CD4-positive, alpha-beta T cell treated with Interleukin-6 for 4 hours (primary cell): ENCODE data around the gene RANBP9.

ENCODE experiments used
- DNase-seq: peaks from one replicate; pipeline ENCODE4 v3.0.0-alpha.2; 2020; ENCODE audit warnings: mixed read lengths

Gene RANBP9

DNA sequence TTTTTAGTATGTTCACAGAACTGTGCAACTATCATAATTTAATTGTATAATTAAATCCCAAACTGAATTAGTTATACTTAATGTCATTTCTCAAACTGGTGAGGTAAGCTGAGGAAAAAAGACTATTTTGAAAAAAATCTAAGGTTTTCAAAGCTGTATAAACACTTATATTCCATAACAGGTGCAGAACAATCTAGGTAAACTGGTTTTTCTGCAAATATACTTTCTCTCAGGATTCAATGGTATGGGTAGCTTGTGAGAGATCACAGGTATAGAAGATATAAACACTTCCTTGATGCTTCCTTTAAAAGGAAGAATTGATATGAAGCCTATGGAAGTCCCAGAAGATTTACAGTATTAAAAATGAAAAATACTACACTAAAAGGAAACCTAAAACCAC is 62.8 kb downstream of the RANBP9 start:
- DNase-seq, result no peak

DNA sequence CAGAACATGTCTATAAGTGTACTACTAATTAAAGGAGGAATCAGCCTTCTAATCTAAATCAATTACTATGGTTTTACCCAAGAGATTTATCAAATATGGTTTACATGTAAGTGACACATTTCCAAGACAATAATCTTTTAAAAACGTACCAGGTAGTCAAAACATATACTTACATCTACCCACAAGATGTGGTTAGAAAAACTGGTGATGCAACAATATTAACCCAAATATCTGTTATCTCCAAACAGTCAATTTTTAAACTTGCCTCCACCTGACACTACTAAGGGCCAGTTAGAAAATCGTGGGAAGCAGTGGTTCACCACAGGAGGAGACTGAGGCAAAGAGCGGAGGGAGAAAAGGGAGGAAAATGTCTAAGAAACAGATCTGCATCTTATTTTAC is 68.5 kb downstream of the RANBP9 start:
- no peak for DNase-seq

DNA sequence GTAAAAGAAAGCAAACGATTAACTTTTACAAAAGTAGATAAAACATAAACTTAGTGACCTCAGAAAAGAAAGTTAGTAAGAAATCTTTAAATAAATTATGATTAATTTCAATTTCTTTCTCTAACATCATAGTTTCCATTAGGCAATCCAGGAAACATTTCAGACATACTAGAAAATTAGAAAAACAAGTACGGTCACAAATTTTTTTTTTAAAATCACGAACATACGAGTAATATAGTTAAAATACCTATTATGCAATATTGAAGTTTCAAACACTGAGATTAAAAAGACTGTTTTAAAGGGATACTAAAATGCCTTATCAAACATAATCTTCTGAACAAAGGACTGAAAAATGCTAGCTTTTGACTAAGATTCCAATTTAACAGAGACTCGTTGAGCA is 70.3 kb downstream of the RANBP9 start:
- DNase-seq, result no peak

DNA sequence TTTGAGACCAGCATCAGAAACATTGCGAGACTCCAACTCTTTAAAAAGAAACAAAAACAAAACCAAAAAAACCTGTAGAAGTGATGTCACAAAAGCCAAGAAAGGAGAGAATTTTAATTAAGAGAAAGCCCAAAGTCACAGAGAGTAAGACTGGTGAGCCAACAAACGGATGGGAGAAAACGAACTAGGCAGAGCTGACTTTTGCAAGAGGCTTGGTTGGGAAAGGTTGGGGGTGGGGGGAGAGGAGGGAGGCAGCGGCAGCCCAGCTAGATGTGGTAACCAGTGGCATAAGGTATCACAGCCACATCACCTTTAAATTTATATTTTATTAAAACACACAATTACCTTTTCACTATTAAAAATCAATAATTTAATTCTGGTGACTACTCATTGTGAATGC is 73.0 kb downstream of the RANBP9 start:
- no peak for DNase-seq

DNA sequence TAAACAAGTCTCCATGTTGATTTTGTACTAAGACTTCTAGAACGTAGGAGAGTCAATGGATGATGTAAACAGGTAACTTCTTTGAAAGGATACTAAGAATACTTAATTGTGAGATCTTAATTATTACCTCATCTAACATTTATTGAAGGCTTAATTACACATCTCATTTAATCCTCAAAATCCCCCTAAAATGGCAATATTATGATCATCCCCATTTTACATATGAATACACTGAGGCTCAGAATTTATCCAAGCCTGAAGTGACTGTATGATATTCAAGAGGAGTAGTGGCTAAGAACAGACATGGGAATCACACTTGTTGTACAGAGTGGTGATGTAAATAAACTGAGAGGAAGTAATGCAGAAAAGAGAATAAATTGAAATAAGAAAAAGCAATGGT is 73.6 kb downstream of the RANBP9 start:
- DNase-seq, result no peak

DNA sequence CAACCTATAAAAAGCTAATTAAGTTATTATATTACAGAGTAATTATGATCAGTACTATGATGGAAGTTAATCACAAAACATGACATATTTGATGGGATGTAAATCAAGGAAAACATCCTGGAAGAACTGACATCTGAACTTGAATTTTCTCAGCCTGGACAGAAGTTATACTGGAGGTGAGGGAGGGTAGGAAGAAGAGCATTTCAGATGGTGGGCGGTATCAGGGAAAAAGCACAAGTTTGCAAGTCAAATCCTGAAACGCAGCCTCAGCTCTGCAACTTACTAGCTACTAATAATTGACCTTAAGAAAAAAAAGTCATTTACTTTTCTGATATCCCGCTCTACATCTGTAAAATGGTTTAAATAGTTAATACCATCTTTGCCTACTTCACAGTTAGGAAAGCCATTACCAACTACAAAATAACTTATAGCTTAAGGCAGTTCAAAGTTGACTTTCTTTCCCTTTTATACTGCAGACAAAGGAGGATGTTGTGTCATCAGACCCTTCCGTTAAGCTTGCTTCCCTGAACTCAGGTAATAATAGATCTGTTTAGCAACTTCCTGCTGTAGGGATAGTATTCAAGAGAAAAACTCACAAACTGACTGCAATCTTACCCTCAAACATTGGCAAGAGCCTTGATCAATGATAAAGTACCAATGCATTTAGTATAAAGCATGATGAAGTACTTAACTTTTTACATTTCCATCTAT is 75.5 kb downstream of the RANBP9 start:
- no peak for DNase-seq

DNA sequence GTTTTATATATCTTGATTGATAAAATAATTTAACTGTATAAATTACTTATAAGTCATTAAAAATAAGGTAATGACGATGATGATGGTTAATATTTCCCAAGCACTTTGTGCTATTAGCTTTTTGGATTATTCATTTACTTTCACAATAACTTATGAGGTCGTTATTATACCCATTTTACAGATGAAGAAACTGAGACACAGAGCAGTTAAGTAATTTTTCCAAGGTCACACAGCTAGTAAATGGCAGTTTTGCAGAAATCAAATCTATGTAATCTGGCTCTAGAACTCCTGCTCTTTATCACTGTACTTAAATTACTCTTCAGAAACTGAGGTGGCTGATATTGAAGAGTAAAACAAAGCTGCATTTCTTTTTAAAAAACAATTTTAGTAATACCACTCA is 78.3 kb downstream of the RANBP9 start:
- DNase-seq, result no peak

DNA sequence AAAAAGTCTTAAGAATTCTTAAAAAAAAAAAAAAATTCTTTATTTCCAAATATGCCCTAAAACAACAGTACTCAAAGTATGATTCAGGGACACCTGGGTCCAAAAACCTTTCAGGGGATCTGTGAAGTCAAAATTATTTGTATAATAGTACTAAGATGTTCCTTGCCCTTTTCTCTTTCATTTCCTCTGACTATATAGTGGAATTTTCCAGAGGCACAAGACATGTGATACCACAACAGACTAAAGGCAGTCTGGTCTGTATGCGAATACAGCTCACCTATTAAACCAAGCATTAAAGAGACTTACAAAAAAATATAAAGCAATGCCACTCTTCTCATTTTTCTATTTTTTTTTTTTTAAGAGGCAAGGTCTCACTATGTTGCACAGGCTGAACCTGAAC is 81.1 kb downstream of the RANBP9 start:
- DNase-seq, result no peak

DNA sequence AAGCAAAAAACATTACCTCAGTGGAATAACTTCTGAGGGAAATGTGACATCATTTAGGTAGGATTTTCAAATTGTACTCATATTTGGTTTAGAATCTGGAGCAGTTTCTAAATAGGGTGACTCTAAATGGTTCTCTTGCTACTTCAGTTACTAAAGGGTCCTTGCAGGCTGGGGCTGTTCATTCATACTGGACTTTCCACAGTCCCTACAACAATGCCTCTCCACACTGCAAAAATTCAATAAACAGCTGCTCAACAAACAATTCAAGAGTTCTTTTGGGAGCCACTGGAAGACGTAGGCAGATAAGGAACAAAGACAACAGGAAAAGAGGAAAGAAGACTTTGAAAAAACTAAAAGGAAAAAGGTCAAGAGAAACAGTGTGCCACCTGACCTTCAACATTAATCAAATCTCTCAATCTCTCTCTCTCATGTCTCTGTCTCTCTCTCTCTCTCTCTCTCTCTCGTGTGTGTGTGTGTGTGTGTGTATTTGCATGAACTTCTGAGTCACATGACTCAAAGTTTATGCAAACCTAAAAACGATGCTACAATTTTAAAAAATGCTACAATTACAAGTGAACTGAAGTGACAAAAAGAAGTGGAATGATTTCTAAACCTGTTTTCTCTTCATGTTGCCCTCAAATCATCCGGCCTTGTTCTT is 82.0 kb downstream of the RANBP9 start:
- no peak for DNase-seq

DNA sequence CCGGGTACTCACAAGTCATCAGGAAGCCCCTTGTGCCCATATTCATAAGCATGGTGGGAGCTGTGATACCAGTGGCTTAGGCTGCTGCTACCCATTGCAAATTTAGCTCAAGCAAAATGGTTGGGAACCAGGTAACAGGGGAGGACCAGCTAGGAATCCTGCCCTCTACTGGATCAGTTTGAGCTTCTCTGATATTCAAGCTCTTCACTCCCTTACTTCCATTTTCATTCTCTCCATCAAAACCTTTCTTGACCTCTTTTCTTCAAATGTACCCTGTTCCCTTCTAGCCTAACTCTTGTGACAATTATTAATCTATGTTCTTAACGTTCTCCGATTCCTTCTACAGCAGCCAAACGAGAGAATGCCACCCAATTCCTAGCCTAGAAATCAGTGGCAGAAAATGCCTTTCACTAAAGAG is 86.8 kb downstream of the RANBP9 start:
- peak; percentile 30 for DNase-seq

DNA sequence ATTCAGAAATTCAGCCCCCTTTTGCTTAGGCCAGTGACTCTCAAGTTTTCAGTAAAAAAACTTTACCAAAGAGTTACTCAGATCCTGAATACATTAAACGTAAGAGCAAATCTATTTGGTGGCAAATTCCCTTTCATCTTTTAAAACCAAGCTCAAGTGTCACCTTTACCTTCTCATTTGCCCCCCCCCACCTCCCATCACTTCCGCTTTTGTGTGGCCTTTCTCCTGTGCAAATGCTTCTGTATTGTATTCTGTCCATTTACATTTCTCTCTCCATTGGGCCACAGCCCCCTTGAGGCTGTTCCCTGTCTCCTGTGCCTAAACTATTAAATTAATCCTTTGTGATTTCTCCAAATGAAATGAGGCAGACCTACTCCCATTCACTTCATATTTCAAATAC is 94.6 kb downstream of the RANBP9 start:
- DNase-seq, result no peak

DNA sequence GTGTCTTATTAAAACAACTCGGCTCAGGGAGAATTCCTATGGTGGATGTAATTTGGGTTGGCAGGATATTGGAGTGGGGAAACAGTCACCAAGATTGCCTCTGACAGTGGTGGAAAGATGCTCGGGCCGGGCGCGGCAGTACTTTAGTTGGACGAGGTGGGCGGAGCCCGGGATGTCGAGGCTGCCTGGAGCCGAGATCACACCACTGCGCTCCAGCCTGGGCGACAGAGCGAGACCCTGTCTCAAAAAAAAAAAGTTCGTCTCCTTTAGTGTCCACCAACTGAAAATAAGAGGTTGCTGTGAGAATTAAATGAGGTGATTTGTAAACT is 95.9 kb downstream of the RANBP9 start:
- peak; percentile 43 for DNase-seq

DNA sequence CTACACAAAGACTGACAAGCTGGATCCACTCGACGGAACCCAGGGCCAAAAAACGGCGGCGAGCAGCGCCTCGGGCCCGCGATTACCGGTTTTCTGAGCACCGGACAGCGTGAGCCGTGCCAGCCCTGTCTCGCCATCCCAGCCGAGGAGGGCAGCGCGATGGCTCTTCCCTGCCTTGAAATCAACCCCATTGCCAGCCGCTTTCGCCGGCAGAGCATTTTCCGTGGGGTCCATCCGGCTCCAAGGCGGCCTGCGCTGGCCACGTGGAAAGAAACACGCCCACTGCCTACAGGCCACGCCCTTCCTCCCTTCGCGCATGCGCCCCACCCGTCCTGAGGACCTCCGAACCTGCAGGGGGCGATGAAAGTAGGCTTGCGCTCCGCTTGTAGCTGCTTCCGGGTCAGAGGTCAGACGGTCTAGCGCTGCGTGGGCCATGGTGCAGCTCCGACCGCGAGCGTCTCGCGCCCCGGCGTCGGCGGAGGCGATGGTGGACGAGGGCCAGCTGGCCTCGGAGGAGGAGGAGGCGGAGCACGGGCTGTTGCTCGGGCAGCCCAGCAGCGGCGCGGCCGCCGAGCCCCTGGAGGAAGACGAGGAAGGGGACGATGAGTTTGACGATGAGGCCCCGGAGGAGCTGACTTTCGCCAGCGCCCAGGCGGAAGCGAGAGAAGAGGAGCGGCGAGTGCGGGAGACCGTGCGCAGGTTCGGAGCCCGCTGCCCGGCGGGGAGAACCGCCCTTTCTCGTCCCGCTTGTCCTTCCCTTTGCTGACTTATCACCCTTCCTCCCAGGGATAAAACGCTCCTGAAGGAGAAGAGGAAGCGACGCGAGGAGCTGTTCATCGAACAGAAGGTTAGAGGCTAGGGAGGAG is 96.5 kb downstream of the RANBP9 start, which contains the start of gene NOL7:
Gene NOL7, plus strand, starts transcription at position 410 of the 866 bp plus-strand sequence. Its CDS starts 24 bp downstream, at position 434.
- DNase-seq, result peak; percentile 98

DNA sequence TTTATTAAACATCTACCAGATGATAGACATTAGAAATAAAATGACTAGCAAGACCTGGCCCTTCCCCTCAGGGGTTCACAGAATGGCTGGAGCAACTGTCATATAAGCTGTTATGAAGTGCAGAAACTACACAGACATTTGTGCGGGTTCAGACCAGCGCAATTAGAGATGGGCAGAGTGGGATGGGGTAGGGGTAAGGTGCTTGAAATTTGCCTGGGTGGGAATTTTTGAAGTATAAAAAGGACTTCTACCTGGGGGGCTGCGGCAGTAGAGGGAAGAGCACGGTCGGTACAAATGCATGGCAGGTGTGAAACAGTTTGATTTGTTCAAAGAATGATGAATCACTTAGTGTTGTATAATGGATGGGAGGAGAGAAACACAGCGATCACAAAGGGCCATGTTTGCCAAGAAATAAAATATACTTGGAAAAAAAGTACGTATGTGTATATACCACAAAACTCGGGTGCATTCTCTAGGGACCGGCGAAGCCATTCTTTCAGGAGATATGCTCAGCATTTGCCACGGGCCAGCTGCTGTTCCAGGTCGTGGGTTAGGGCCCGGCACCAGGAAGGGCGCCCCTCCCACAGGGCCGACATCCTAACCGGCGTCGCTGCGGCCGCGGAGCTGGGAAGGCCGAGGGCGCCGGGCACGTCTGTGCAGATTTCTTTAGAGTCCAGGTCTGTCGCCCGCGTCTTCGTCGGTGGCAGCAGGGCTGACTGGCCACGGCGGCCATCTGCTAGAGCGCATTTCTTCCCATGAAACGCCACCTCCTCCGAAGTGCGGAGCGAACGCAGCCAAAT is 97.3 kb downstream of the RANBP9 start:
- no peak for DNase-seq

DNA sequence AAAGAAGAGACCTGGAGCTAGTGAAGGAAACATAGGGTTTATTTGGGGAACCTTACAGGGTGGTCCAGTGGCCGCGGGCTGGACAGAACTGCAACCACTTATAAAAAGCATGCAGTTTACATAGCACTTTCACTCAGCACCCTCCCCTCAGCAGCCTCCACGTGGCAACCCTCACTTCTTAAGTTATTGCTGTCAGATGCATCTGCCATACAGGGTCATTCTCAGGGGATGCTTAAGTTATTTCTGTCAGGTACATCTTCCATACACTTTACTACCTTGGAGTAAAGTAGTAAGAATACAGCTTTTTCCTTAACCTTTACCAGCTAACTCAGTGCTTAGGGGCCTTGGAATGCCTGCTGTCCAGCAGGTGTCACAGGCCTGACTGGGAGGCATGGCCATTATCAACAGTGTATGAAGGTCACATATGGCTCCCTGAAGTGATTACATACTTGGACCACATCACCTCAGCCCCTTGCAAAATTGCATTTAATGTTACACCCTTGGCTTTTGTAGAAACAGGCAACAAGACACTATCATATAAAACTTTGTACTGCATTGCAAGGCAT is 98.5 kb downstream of the RANBP9 start:
- no peak for DNase-seq

DNA sequence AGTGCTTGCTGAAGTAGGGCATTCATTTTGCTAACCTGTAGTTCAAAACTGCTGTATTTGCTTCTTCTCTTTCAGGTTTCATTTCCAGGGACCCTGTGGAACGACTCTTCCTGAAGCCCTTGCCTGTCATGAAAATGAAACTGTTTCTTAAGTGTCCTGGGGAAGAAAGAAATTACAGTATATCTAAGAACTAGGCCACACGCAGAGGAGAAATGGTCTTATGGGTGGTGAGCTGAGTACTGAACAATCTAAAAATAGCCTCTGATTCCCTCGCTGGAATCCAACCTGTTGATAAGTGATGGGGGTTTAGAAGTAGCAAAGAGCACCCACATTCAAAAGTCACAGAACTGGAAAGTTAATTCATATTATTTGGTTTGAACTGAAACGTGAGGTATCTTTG is 99.9 kb downstream of the RANBP9 start:
- DNase-seq, result no peak

DNA sequence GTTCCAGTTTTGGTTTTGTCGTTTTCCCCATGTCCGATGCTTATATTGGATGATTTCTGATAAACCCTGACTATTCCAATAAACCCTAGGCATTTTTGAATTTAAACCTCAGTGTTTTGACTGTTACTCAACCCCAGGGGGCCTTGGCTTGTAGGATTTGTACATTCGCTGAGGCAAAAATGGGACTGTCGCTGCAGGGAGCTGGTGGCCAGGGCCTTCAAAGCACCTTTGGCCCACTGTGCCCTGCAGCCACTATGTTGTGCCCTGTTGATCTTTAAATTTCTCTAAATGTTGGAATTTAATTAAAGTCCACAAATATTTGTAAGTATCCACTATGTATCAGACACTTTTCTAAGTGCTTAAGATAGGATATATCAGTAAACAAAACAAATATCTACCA is 106.0 kb downstream of the RANBP9 start:
- no peak for DNase-seq

DNA sequence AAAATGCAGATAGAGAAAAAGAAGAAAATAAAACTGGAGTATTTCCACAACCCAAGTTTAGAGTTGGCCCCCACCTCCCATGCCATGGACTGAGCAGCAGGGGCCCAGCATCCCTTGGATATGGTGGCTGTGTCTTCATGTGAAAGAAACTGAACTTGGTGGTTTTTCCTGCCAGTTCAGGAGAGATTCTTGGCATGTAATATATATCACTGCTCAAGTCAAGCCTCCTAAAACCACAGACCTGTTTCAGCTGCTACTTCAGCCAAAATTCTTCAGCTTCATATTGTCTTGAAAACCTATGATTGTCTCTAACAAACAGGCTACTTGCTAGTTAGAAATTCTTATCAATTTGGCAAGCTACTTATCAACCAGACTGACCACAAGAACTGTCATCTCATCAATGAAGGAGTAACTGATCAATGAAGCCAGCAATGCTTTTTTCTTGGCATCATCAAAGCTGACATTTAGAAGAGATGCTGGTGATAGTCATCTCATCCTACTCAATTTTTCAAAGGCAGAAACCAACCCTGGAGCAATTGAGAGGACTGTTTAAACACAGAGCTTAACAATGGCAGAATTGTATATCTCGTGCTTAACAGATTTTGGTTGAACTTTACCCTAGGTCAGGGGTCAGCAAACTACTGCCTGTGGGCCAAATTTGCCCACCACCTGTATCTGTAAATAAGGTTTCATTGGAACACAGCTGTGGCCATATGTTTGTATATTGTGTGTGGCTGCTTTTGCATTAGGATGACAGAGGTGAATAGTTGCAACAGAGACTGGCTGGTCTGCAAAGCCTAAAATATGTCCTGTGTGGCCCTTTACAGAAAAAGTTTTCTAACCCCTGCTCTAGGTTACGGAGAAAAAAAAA is 106.9 kb downstream of the RANBP9 start:
- no peak for DNase-seq

DNA sequence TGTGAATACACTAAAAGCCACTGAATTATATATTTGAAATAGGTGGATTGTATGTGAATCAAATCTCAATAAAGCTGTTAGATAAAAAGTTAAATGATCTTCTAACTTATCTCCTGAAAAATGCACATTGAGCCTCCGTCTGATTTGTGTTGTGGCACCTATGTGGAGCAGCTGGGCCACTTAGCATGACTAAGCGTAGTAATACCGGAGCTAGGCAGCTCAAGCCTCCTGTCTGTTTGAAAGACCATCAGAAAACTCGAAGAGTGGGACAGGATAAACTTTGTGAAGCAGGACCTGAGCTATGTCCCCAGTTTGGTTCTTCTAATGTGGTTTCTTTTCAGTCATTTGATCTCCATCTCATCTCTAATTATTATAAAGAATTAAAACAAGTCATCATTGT is 107.5 kb downstream of the RANBP9 start:
- DNase-seq, result no peak

DNA sequence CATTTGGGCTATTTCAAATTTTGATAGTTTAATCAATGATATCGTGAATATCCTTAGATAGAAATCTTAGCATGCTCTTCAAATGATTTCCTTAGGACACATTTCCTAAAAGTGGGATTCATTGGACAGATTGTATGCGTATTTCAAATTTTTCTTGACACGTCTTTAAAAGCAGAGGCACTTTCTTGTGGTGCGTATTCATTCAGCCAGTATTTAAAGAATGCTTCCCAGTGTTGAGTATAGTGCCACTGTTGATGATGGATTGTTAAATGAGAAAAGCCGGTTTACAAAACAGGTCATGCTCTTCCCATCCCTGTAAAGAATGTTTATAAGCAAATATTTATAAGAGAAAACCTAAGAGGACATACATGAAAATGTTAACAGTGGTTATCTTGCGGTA is 111.6 kb downstream of the RANBP9 start:
- DNase-seq, result no peak

DNA sequence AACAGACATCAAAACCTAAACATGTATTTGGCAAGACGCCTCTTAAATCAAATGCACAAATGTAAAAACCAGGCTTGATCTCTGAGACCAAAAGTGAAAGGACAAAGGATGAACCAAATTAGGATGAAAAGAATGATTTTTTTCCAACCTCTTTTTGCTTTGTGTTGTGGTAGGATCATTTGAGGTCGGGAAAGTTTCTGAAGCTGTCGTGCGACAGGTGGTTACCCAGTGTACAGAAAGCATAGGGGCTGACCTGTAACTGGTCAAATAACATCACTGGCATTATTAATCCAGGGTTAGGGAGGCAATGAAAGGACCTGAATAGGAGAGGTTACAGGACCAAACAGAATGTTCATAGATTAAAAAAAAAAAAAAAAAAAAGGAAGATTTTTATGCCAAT is 114.6 kb downstream of the RANBP9 start:
- no peak for DNase-seq

DNA sequence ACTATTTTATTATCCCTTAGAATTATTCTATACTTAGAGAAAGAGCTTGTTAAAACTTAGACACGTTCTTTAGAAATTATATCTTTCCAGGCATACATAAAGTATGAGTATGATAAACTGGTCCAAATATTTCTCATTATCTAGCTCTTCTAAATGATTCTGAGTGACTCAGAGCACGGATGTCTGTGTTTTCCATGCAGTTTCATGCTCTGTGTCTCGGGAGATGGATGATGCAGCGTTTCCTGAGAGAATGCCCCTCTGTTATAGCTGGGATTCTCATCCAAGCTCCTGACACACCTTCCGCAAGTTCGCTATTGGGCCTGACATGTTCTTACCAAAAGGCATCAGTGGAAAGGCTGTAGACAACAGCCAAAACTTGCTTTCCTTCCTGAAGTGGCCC is 117.9 kb downstream of the RANBP9 start:
- no peak for DNase-seq
